ENCODE results near the gene EPHB6.

The EPHB6 gene

GRCh38 chr7:142854372-142855113, at the start of gene EPHB6:
EPHB6 (plus strand) TSS chr7:142855076; CDS start chr7:142863228, 8,152 bp downstream.
- no peak for FAIRE-seq

GRCh38 chr7:142805350-142806021, 49.4 kb upstream of the EPHB6 start:
- no peak for FAIRE-seq

- FAIRE-seq, result no peak
These were observed 48.9 kb upstream of the EPHB6 start for GRCh38 chr7:142806022-142806356.

- FAIRE-seq, result no peak
These were observed 47.9 kb upstream of the EPHB6 start for GRCh38 chr7:142806957-142807356.

- FAIRE-seq, result no peak
These were observed 46.9 kb upstream of the EPHB6 start for GRCh38 chr7:142807855-142808460.

- FAIRE-seq, result no peak
These were observed 46.4 kb upstream of the EPHB6 start for GRCh38 chr7:142808461-142808801.

- no peak for FAIRE-seq
These were observed 45.9 kb upstream of the EPHB6 start for GRCh38 chr7:142808802-142809583.

GRCh38 chr7:142809671-142810070, 45.2 kb upstream of the EPHB6 start:
- no peak for FAIRE-seq

- FAIRE-seq, result no peak
These were observed 43.6 kb upstream of the EPHB6 start for GRCh38 chr7:142811154-142811737.

- no peak for FAIRE-seq
These were observed 42.2 kb upstream of the EPHB6 start for GRCh38 chr7:142812437-142813215.

- FAIRE-seq, result no peak
These were observed 41.6 kb upstream of the EPHB6 start for GRCh38 chr7:142813226-142813625.

- FAIRE-seq, result no peak
These were observed 41.2 kb upstream of the EPHB6 start for GRCh38 chr7:142813699-142814098.

GRCh38 chr7:142814451-142814850, 40.4 kb upstream of the EPHB6 start:
- FAIRE-seq, result no peak

- no peak for FAIRE-seq
These were observed 39.7 kb upstream of the EPHB6 start for GRCh38 chr7:142815134-142815533.

GRCh38 chr7:142817506-142817905, 37.4 kb upstream of the EPHB6 start:
- FAIRE-seq, result no peak

- no peak for FAIRE-seq
These were observed 35.3 kb upstream of the EPHB6 start for GRCh38 chr7:142819530-142819929.

- FAIRE-seq, result no peak
These were observed 32.2 kb upstream of the EPHB6 start for GRCh38 chr7:142822714-142823113.

- no peak for FAIRE-seq
These were observed 26.9 kb upstream of the EPHB6 start for GRCh38 chr7:142827951-142828500.

GRCh38 chr7:142832417-142832816, 22.5 kb upstream of the EPHB6 start:
- FAIRE-seq, result no peak

- FAIRE-seq, result no peak
These were observed 21.5 kb upstream of the EPHB6 start for GRCh38 chr7:142833174-142834048.

GRCh38 chr7:142835487-142835886, 19.4 kb upstream of the EPHB6 start:
- FAIRE-seq, result no peak
